Activated CD4-positive, alpha-beta memory T cell treated with anti-CD3 and anti-CD28 coated beads, Interleukin-2, amount 10 ng/mL, durations not matched to agents 7 days and 5 days (primary cell): ENCODE measurements around the gene TCF7L2. TPM values are rescaled to one million over a fixed set of nuclear protein-coding genes. Genes with fewer than 3 reads are reported as not detected.

ENCODE experiments used
- CTCF ChIA-PET: fragments of 350-600 bp; sonication (Branson Sonifier 250); formaldehyde crosslinking; loops from one replicate; lab custom pipeline; 2021; ENCODE audit warnings: antibody characterized with exemption, inconsistent platforms; lab: Charles Lee
- POLR2A ChIA-PET: fragments of 350-600 bp; sonication (Branson Sonifier 250); formaldehyde crosslinking; loops from one replicate; lab custom pipeline; 2021; ENCODE audit warnings: antibody characterized with exemption; lab: Charles Lee
- DNase-seq: peaks from one replicate; pipeline ENCODE4 v3.0.0-alpha.2; 2020
- H3K27ac Mint-ChIP-seq: one replicate; pipeline ENCODE4 v1.8.0; 2021; ENCODE audit warnings: mild to moderate bottlenecking, mixed read lengths
- H3K27me3 Mint-ChIP-seq: one replicate; pipeline ENCODE4 v1.8.0; 2021; ENCODE audit warnings: mixed read lengths
- H3K36me3 Mint-ChIP-seq: one replicate; pipeline ENCODE4 v1.8.0; 2021; ENCODE audit warnings: low read depth, mixed read lengths
- H3K4me1 Mint-ChIP-seq: one replicate; pipeline ENCODE4 v1.8.0; 2021; ENCODE audit warnings: mixed read lengths
- H3K4me3 Mint-ChIP-seq: one replicate; pipeline ENCODE4 v1.8.0; 2021; ENCODE audit warnings: mild to moderate bottlenecking, mixed read lengths
- H3K9me3 Mint-ChIP-seq: one replicate; pipeline ENCODE4 v1.8.0; 2021; ENCODE audit warnings: mixed read lengths
- total RNA-seq, 2 experiments: library from RNA; stranded (reverse); gene quantifications; one replicate each; pipeline ENCODE4 v1.2.3, GENCODE V29; 2021

TCF7L2 gene
- total RNA-seq, 2 experiments from 2014 or later = 0.60 to 0.76 TPM

DNA sequence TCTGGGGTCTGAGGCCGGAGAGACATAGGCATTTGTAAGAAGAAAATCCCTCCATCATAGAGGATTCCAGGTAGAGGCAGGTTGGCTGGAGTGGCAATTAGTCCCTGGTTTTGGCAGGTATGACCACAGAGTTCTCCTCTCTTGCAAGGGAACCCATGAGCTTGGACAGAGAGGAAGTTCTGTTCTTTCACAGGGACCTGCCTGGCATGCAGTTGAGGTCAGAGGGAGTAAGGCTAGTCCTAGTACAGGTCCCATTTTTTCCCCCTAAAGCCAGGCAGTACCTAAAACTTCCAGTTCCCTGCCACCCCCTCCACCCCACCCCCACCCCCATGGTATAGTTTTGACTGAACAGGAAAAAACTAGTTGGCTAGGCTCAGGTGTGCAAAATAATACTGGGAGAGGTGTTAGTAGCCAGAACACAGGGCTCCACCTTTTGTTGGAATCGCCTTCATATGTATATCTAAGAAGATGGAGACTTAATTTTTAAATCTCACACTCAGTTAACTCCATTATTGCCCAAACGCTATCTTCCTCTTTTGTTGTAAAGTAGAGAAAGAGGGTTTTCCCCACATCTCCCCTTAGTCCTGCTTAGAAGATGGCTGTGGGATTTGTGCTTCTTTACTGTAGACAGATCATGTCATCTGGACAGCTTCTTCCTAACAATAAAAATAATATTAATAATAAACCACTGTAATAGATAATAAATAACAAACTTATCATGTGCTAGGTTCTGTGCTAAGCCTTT, 188.1 kb downstream of the TCF7L2 start:
- Mint-ChIP-seq H3K9me3 (no peaks in the 10 kb centered on the region), H3K27me3 (peaks cover 4% of the 10 kb centered on the region), H3K4me3 (no peak overlapping the region)

DNA sequence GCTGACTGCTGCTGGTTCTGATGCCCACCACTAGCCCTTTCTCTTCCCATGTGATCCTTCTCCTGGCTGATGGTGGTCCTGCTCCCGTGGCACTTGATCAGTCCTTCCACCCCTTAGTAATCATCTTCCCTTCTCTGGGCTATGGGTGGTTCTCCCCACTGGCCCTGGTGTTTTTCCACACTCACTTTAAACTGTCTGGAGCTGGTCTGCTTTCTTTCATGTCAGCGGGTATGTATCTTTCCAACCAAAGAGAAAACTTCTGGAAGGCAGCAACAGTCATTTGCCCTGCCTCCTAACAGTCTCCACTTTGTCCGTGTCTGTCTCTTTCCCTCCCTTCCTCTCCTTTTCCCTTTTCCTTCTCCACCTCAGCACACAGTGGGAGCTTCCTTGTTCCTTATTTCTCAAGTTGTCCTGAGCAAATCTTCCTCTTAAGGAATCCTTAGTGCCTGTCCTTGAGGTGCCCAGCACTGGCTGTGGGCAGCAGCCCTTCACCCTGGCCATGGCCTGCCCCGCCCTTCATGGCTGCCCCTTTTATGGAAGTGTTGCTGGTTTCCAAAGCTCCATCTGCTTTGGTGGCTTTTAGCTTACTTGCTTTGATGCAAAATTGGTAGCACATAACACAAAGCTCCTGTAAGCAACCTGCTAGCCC, 189.0 kb downstream of the TCF7L2 start:
- POLR2A ChIA-PET = no interaction called here
- CTCF ChIA-PET = no interaction called here
- Mint-ChIP-seq H3K9me3 (no peaks in the 10 kb centered on the region), H3K4me1 (no peaks in the 10 kb centered on the region), H3K4me3 (no peak overlapping the region), H3K36me3 (no peaks in the 10 kb centered on the region), H3K27me3 (peaks cover 3% of the 10 kb centered on the region), H3K27ac (no peak overlapping the region)
- DNase-seq = no peak

More for the DNA sequence above, 188.1 kb downstream of the TCF7L2 start:
- Mint-ChIP-seq H3K27ac (no peak overlapping the region), H3K4me1 (no peaks in the 10 kb centered on the region), H3K36me3 (no peaks in the 10 kb centered on the region)
- DNase-seq = no peak
- ChIA-PET POLR2A (no interaction called here), CTCF (interaction anchor here (0.5 kb wide), 1 partner anchor 424 kb away, joined by 3 read pairs; no protein-coding TSS in a partner anchor)

DNA sequence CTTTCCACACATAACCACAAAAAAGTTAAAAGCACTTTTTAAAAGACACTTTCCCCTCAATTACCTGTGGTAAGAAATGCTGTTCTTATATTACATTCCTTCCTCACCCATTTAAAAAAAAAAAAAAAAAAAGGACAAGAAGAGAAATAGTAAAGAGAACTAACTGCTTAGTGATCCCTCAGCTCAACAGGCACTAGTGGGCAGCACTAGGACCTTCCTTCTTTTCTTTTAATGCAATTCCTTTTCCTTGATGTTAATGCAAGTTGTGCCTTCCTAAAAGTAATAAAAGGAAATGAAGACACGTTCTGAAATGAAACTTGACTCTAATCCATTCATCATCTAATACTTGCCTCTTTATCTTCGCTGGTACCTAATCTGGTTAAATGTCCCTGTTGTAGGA, 189.7 kb downstream of the TCF7L2 start:
- H3K4me3 Mint-ChIP-seq = no peak overlapping the region
- H3K27me3 Mint-ChIP-seq = peaks cover 3% of the 10 kb centered on the region
- ChIA-PET POLR2A (no interaction called here), CTCF (no interaction called here)
- no peak overlapping the region for H3K27ac Mint-ChIP-seq
- DNase-seq = no peak
- no peaks in the 10 kb centered on the region for H3K36me3 Mint-ChIP-seq
- no peaks in the 10 kb centered on the region for H3K9me3 Mint-ChIP-seq
- H3K4me1 Mint-ChIP-seq = no peaks in the 10 kb centered on the region

DNA sequence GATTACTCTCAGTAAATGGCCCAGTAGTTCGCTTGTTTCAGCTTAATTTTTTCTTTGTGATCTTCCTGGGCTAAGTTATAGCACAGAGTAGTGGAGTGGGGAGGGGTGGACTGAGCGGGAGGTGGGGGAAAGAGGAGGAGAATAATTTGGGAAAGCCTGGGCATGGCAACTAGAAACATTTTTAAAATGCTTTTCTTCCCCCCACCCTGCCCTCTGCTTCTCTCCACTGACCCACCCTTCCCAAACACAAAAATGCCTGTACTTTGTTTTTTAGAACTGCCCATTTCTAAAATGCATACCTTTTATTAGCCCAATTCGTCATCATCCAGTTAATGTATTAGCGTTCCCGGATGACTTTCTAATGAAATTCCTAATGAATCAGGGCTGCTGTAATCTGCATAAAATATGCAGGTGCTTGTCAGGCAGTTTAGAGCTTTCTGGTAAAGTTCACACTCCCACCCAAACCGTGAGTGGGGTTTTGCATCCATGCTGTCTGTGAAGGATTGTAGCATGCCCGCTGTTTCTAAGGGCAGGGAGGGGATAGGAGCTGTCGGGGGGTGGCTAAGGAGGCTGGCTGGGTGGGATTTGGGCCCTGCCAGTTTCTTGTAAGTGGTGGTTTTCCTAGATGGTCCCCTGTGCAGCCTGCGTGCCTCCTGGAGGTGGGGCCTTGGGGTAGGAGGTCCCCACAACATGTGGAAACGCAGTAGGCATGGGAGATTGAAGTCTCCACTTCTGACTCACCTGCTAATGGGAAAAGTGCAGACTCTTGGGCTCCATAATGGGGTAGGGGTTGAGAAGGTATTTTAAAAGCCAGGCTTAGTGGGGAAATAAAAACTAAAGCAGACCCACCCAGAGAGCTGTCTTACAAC, 190.3 kb downstream of the TCF7L2 start:
- no peaks in the 10 kb centered on the region for H3K4me1 Mint-ChIP-seq
- H3K27me3 Mint-ChIP-seq = peaks cover 3% of the 10 kb centered on the region
- ChIA-PET POLR2A (no interaction called here), CTCF (no interaction called here)
- H3K4me3 Mint-ChIP-seq = no peak overlapping the region
- DNase-seq = no peak
- no peaks in the 10 kb centered on the region for H3K36me3 Mint-ChIP-seq
- H3K27ac Mint-ChIP-seq = no peak overlapping the region
- no peaks in the 10 kb centered on the region for H3K9me3 Mint-ChIP-seq

DNA sequence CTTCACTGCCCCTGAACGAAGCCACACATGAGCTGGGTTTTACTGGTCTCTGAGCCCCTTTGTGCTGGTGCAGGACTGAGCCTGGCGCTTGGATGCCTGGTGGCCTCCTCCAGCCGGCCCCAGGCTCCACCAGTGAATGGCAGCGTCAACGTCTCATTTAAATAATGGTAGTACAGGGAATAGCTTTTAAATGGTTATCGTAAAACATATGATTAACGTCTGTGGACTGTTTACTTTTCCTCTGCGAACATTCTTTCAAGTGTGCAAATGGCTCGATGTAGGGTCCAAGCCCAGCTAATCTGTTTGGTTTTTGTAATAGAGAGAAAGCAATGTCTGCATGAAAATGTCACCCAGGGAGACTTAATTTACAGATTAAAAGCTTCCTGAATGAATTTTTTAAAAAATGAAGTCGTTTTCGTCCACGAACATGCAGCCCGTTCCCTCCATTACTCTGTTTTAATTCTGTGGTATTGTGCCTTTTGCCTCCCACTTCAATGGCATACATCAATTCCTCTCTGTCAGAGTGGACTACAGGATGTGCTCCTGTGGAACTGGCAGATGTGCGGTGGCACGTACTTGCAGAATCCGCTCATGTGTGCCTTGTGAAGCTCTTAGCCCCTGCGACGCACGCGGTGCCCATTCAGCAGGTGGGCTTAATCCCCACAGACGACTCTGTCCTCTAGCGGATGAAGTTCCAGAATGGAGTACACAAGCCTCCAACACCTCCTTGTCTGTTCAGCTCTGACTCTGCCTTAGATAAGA, 192.7 kb downstream of the TCF7L2 start:
- no peak for DNase-seq
- ChIA-PET POLR2A (no interaction called here), CTCF (no interaction called here)
- H3K27ac Mint-ChIP-seq = no peak overlapping the region
- no peaks in the 10 kb centered on the region for H3K36me3 Mint-ChIP-seq
- H3K4me1 Mint-ChIP-seq = no peaks in the 10 kb centered on the region
- H3K27me3 Mint-ChIP-seq = peaks cover under 1% of the 10 kb centered on the region
- no peaks in the 10 kb centered on the region for H3K9me3 Mint-ChIP-seq
- H3K4me3 Mint-ChIP-seq = no peak overlapping the region

DNA sequence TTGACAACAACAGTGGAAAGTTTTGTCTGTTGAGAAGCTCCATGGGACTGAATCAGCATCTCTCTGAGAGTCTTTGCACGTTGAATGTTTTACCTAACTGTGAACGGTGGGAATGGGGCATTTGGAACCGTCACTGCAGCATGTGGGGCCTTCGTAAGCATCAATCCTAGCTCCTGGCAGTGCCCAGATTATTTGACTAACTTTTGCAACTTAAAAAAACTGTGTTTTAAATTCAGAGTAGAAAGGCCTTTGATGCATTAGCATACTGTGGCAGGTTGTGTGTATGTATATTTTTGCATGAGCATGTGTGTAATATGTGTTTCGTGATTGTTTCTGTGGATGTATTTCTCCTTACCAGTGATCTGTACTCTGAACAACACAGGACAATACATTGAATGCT, 194.5 kb downstream of the TCF7L2 start:
- ChIA-PET POLR2A (no interaction called here), CTCF (no interaction called here)
- DNase-seq = no peak
- Mint-ChIP-seq H3K9me3 (no peaks in the 10 kb centered on the region), H3K27ac (no peak overlapping the region), H3K4me1 (no peaks in the 10 kb centered on the region), H3K4me3 (no peak overlapping the region), H3K36me3 (no peaks in the 10 kb centered on the region), H3K27me3 (no peaks in the 10 kb centered on the region)

DNA sequence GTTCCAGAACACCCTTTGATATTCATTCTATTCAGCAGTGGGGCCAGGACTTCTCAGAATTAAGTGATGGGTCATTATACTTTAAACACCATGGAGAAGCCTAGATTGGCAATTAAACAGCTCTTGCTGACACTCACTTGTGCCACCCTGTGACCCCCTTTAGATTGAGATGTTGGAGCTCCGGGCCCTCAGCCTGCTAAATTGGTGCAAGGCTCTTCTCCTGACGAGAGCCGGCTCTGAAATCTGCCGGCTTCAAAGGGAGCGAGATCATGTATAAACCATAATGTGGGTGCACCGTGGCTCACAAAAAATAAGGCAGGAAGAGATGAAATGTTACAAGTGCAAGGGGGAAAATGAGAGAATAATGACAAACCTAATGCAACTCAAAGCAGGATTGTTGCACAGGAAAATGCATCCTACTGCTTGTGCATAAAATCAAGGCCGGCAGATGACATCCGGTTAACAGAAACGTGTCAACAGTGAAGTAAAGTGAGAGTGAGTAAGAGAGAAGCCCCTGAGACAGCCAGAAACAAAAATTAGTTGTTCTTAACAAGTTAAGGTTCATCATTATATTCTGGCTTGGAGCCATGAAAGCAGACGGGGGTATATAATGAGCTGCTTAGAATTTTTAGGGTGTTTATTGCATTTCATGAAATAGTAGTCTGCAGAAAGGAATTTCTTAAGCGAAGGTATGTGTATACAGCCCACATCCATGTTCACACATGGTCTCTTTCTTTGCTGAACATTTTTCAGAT, 198.2 kb downstream of the TCF7L2 start:
- Mint-ChIP-seq H3K27me3 (no peaks in the 10 kb centered on the region), H3K4me3 (no peak overlapping the region), H3K27ac (no peak overlapping the region), H3K36me3 (no peaks in the 10 kb centered on the region), H3K4me1 (no peaks in the 10 kb centered on the region), H3K9me3 (no peaks in the 10 kb centered on the region)
- ChIA-PET CTCF (no interaction called here), POLR2A (no interaction called here)
- no peak for DNase-seq

DNA sequence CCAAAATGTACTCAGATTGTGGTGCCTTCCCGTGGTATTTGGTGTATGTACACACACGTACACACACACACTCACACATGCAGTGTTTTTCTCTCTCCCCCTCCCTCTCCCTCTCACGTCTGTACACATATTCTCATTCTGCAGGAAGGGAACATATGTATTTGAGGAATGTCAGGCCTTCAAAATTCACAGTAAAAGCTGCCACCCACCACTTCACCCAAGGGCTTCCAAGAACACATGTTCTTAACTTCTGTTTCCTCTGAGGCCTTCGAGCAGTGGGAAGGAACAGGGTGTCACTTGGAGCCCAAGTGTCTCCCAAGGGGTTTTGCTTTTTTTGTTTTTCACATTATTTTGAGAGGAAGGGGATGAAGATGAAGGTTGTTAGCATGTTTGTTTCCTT, 198.9 kb downstream of the TCF7L2 start:
- H3K4me1 Mint-ChIP-seq = no peaks in the 10 kb centered on the region
- no peak for DNase-seq
- no peak overlapping the region for H3K27ac Mint-ChIP-seq
- CTCF ChIA-PET = no interaction called here
- H3K9me3 Mint-ChIP-seq = no peaks in the 10 kb centered on the region
- no peaks in the 10 kb centered on the region for H3K27me3 Mint-ChIP-seq
- H3K4me3 Mint-ChIP-seq = no peak overlapping the region
- H3K36me3 Mint-ChIP-seq = no peaks in the 10 kb centered on the region
- POLR2A ChIA-PET = no interaction called here

DNA sequence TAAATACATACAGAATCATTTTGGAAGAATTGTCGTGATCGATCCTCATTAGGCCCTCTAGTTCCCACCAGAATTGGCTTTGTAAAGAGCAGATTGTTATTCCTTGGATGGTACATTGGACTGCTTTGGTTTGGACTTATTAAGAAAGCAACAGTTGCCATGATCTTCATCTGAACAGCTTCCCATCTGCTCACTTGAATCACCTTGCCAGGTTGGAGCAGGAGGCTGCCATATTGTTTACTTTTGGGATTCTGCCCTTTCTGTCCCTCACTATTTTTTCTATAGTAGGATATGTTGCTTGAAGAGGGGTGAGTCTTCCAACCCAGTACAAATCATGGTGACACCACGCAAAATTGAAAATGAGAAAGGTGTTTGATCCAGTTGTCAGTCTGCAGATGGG, 199.6 kb downstream of the TCF7L2 start:
- CTCF ChIA-PET = no interaction called here
- Mint-ChIP-seq H3K27ac (no peak overlapping the region), H3K36me3 (no peaks in the 10 kb centered on the region), H3K27me3 (no peaks in the 10 kb centered on the region), H3K4me1 (no peaks in the 10 kb centered on the region), H3K4me3 (no peak overlapping the region), H3K9me3 (no peaks in the 10 kb centered on the region)
- no peak for DNase-seq
- POLR2A ChIA-PET = no interaction called here

DNA sequence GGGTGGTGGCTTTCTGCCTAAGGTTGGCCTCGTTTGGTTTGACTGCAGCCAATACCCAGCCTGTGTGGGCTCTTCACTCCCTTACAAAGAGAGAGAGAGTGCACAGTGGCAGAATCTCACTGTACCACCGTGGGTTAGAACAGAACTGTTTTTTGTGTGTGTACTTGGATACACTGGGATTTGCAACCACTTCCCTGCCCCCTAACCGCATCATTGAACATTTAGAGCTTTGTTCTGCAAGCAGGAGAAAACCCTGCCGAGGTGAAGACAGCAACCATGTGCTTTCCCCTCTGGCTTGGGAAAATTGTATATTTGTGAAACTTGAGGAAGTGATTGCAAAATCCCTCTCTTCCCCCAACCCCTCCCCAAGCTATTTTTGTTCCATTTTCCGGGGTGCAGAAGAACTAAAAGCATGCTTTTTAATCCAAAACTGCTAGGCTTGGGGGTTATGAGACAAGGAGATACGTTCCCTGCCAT, 201.2 kb downstream of the TCF7L2 start:
- ChIA-PET CTCF (no interaction called here), POLR2A (no interaction called here)
- no peaks in the 10 kb centered on the region for H3K36me3 Mint-ChIP-seq
- H3K4me3 Mint-ChIP-seq = no peak overlapping the region
- H3K9me3 Mint-ChIP-seq = no peaks in the 10 kb centered on the region
- no peak for DNase-seq
- no peaks in the 10 kb centered on the region for H3K27me3 Mint-ChIP-seq
- H3K27ac Mint-ChIP-seq = no peak overlapping the region
- H3K4me1 Mint-ChIP-seq = no peaks in the 10 kb centered on the region

DNA sequence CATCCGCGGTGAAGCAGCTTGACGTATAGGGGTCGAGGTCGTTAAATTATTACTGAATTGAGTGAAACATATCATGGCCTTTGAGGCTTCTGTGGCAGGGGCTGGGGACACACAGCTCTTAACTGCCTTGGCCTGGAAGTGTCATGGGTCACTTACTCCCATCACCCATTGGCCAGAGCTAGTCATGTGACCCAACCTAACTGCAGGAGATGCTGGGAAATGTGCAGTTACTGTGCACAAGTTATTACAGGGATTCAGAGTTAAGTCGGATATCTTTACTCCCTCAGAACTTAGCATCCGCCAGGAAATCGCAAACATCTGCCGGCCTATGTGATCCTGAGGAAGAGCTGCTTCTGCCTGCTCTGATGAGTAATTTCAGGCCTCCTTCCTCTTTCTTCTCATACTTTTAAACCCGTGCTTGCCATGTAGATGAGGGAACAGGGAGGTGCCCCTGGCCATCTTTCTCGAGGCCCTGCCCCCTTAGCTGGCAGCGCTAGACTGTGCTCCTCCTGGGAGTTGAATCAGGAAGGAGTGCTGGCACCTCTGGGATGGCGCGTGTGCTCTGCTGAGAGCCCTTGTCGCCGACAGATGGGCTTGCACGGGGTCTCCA, 203.6 kb downstream of the TCF7L2 start:
- Mint-ChIP-seq H3K36me3 (no peaks in the 10 kb centered on the region), H3K4me3 (no peak overlapping the region), H3K9me3 (no peaks in the 10 kb centered on the region), H3K27ac (no peak overlapping the region), H3K4me1 (no peaks in the 10 kb centered on the region), H3K27me3 (no peaks in the 10 kb centered on the region)
- DNase-seq = no peak
- CTCF ChIA-PET = no interaction called here
- POLR2A ChIA-PET = no interaction called here

DNA sequence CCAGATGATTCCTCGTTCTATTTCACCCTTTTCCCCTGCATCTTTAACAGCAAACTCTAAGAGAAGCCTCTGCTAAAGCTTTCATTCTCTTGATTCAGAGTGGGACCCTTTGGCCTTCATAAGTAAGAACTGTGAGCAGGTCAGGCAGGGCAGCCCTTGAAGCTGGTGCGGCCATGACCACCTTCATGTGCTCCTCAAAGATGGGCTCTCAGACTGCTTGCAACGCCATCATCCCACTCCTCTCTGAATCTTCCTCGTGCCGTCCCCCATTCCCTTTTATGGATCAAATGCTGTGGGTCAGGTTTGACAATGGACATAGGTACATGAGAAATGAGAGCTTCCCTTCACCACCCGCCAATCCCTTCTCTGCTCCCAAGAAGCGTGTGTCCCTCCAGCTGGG, 207.4 kb downstream of the TCF7L2 start:
- ChIA-PET POLR2A (no interaction called here), CTCF (no interaction called here)
- no peaks in the 10 kb centered on the region for H3K36me3 Mint-ChIP-seq
- no peak for DNase-seq
- no peaks in the 10 kb centered on the region for H3K9me3 Mint-ChIP-seq
- no peak overlapping the region for H3K27ac Mint-ChIP-seq
- H3K4me3 Mint-ChIP-seq = no peak overlapping the region
- peaks cover 2% of the 10 kb centered on the region for H3K27me3 Mint-ChIP-seq
- H3K4me1 Mint-ChIP-seq = no peaks in the 10 kb centered on the region
